ENCODE measurements around the gene BLOC1S6.

Gene BLOC1S6

DNA sequence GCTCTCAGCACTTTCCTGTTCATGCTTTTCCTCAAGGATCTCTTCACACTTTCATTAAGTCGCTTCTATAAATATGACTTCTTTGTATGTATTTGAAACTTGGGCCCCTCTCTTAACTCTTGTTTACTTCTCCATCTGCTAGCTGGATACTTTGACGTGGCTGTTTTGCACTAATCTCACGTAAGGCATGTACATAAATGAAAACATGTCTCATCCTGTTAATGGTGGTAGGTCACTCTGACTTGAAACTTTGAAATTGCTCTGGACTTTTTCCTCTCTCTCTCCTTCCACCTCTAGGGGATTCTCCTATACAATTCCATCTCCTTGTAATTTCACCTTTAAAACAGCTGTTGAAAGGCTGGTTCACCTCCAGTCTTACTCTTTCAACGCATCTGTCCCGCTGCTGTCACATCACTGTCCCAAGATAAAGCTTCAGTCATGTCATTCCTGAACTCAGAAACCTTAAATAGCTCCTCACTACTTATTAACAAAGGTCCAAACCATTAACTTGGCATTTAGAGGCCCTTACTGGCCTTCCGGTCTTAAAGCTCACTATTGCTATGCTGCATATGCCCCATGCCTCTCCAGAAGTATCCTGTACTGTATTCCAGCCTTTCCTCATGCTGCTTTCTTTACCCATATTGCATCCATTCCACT is 1.2 kb downstream of the BLOC1S6 start:
- DNase-seq (ENCODE audit: low read depth in 2 of 2), result no peak

DNA sequence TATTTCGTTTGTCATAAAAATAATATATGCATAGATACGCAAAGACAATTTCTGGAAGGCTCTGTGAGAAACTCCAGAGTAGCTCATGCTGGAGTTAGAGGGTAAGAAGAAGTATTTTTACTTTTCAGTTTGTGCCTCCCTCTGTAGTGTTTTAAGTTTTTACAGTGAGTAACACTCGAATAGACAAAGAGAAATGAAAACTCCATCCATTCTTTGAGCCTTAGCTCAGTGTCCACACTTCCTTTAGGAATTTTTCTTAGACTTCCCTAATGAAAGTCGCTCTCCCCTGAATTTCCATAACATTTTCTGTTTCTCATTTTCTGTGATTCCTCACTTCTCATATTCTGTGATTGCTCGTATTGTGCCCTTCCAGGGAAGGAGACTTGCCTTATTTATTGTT is 2.1 kb downstream of the BLOC1S6 start:
- no peak for DNase-seq (ENCODE audit: low read depth in 2 of 2)

DNA sequence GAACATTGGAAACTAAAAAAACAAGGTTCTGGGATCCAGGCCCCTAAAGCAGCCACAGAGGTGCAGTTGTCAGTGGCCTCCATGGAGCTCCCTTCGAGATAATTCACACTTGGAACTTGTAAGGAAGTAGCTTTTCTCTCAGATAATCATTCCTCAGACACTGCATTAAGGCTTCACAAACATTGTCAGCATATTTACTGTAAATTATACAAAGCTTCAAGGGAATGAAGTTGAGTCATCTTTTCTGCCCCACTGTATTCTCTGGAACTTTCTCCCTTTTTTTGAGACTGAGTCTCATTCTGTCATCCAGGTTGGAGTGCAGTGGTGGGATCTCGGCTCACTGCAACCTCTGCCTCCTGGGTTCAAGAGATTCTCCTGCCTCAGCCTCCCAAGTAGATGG is 7.1 kb downstream of the BLOC1S6 start:
- DNase-seq (ENCODE audit: low read depth in 2 of 2), result no peak

DNA sequence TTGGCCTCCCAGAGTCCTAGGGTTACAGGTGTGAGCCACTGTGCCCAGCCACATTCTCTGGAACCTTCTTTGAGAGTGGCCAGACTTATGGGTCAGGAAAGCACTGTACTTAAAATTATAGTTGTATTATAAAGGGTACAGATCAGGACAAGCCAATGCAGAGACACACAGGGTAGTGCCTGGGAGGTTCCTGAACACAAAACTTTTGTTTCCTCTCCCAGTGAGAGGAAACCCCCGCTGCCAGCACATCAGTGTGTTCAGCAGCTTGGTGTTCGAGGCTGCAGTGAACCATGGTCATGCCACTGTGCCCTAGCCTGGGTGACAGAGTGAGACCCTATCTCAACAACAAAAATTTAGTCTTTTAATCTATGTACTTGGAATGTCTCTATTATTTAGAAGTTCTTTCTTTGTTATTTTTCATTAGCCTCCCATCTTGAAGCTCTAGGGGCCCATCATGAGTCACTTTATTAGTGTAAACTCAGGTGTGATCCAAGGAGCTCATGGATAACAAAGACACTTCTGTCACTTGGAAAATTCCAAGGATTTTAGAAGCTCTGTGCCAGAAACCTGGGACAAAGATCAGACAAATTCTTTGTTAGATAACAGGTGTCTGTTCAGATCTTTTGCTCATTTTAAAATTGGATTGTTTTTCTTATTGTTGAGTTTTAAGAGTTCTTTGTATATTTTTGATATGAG is 7.8 kb downstream of the BLOC1S6 start:
- DNase-seq (ENCODE audit: low read depth in 2 of 2), result no peak

DNA sequence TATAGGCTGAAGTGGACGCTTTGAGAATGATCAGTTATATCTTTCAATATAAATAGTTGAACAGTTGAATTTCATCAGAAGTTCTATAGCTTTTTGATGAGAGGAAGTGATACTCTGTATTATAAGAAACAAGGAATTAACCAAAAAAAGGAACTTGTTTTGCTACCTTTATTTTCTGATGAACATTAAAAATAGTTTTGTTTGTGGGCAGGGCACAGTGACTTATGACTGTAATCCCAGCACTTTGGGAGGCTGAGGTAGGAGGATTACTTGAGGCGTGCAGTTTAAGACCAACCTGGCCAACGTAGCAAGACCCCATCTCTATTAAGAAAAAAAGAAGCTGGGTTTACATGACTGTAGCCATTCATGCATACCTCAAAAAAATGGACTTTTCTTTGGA is 16.7 kb downstream of the BLOC1S6 start:
- no peak for DNase-seq (ENCODE audit: low read depth in 2 of 2)

DNA sequence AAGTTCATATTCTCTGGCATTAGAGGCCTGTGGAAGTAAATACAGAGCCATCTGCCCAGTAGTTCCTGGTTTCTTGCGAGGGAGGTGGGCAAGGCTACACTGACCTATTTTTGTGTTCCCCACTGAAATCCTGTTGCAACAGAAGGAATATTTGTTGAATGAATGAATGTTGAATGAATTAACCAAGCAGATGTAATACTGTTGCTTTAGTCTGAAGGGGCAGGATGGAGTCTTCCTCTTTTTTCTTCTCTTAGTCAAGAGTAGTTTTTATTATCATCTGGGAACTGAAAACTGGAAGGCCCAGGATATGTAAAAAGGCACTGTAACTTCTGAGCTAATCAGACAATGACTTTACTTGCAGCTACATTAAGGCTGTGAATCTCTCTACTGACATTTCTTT is 17.1 kb downstream of the BLOC1S6 start:
- no peak for DNase-seq (ENCODE audit: low read depth in 2 of 2)

DNA sequence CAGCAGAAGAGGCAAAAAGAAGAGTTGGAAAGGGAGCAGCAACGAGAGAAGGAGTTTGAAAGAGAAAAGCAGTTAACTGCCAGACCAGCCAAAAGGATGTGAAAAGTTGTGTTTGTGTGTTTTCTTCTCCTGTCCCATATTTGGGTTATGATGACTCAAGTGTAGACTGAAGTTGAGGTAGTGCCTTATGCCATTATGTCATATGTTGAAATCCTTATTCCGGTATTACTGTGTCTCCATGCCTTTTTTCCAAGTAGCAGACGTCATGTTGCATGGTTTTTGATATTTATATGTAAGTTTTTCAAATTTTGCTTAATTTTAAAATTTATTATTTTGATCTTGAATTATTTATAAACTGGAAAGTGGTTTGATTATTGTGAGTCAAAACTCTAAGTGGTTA is 19.2 kb downstream of the BLOC1S6 start:
- DNase-seq (ENCODE audit: low read depth in 2 of 2), result no peak

DNA sequence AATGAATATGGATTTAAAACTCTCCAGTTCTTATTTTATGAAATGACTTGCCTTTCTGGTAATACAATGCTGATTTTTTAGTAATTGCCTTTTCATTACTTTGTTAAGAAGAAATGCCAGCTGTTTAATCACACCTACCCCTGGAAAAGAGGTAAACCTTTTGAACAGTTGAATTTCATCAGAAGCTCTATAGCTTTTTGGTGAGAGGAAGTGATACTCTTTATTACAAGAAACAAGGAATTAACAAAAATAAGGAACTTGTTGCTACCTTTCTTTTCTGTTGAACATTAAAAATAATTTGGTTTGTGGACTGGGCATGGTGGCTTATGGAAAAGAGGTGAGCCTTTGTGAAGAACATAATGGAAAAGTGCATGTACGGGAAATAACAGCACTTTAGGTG is 19.7 kb downstream of the BLOC1S6 start:
- no peak for DNase-seq (ENCODE audit: low read depth in 2 of 2)

DNA sequence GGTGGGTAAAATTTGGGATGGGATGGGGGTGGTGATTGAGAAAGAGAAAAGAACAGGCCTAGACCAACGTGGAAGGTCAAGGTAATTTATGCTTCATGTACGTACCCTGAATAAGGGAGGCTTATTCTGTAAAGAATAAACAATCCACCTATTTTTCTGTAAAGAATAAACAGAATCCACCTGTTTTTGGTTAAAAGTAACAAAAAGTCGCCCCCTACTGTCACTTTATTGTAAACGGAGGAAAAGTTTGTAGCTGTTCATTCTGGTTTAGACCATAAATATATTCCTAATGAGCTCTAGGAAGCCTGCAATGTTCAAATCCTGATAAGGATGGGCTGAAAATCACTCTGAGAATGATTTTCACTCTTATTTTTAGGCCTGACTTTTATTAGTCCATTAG is 24.1 kb downstream of the BLOC1S6 start:
- no peak for DNase-seq (ENCODE audit: low read depth in 2 of 2)

DNA sequence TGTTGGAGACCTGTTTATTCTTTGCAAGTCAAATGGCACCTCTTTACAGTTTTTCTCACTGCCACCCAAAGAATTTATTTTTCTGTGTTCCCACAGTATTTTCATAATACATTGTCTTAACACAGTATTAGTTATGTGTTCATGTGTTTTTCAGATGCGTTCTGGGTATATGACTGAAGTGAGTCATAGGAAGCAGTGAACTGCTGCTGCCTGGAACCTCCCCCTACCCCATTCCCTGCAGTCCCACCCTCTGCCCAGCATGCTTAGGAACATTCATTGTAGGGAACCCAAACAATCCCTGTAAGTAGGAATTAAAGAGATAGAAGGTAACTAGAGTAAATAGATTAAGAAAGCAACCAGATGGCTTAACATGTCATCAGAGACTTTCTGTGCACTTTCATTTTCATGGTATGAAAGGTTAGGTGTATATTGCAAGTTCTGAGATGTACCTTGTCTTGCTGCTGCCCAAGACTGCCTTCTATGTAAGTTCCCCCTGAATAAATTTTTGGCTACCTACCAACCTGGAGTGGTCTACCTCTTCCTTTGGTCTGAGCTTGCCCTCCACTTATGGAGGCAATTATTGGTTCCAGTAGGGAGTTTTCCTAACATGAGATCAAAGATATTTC is 25.7 kb downstream of the BLOC1S6 start:
- DNase-seq (ENCODE audit: low read depth in 2 of 2), result no peak

DNA sequence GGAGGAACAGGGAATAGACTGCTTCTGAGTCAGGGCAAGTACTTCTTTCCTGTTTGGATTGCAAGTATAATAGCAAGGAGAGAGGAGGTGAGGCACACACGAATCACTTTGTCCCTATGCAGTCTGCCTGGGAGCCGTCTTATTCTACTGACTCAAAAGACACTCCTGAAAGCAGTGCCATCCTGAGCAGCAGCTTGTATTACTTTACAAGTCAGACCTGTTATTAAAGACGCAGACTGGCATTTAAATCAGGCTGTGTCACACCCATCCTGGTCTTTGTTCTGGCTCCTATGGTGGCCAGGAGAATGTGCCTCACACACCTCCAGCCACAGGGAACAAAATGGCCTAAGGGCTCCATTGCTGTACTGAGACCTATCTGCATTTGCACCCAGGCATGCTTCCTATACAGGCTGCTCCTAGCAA is 29.7 kb downstream of the BLOC1S6 start:
- DNase-seq (ENCODE audit: low read depth in 2 of 2), result no peak

DNA sequence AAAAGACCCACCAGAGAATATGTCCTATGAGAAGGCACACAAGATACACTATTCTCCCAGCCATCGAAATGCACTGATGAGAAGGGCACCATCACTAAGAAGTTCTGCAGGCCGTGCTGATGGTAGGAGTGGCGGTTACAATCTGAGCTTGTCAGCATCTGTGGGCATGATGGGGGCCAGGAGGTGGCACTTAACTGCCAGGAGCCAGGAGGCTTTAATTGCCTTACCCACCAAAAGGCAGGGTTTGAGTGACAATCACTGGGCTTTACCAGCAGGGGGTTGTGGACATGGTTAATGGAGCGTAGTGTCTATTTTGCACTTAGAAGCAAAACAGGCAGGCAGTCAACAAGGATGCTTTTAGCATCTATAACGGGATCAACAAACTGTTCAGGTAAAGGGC is 31.6 kb downstream of the BLOC1S6 start:
- DNase-seq (ENCODE audit: low read depth in 2 of 2), result no peak

DNA sequence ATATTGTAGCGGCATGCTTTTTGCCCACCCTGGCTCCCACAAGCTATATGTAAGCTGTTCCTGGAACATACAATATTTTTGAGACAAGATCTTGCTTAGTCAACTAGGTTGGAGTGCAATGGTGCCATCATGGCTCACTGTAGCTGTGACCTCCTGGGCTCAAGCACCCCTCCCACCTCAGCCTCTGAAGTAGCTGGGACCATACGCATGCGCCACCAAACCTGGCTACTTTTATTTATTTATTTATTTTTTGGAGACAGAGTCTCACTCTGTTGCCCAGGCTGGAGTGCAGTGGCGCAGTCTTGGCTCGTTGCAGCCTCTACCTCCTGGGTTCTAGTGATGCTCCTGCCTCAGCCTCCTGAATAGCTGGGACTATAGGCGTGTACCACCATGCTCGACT is 41.0 kb downstream of the BLOC1S6 start:
- no peak for DNase-seq (ENCODE audit: low read depth in 2 of 2)

DNA sequence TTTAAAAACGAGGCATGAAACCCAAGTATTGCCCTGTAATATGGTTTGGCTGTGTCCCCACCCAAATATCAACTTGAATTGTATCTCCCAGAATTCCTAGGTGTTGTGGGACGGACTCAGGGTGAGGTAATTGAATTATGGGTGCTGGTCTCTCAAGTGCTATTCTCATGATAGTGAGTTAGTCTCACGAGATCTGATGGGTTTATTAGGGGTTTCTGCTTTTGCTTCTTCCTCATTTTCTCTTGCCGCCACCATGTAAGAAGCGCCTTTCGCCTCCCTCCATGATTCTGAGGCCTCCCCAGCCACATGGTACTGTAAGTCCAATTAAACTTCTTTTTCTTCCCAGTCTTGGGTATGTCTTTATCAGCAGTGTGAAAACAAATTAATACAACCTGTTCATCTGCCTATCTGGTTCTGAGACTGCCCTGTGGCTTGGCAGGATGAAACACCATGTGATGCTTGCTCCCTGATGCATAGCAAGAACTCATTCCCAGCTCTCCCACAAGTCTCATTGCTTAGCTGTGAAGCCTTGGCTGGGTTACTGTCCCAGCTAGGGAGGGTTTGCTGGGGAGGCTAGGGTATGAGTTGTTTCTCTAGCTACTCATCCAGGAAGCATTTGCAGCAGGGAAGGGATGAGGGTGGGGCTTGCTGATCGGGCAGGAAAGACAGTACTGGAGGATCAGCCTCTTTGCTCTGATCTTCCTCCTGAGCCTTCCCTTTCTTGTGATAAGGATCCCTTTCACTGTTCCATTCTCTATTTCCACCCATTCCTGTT is 43.9 kb downstream of the BLOC1S6 start:
- DNase-seq (ENCODE audit: low read depth in 2 of 2), result no peak

DNA sequence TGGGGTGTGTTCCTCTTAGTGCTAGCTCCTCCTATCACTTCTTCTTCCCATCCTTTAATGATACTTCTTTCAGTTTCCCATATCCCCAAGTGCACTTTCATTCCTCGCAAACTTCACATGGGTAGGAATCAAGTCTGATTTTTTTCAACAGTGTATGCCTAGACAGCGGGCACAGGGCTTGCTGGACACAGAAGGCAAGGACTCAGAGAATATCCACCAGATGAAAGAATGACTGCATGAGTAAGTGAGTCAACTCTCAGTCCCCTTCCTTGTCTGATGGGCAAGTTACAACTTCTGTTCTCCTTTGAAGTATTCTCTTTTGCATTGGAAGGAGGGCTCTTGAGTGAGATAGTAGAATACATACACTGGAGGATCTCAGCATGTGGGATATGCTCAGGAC is 44.6 kb downstream of the BLOC1S6 start:
- no peak for DNase-seq (ENCODE audit: low read depth in 2 of 2)

DNA sequence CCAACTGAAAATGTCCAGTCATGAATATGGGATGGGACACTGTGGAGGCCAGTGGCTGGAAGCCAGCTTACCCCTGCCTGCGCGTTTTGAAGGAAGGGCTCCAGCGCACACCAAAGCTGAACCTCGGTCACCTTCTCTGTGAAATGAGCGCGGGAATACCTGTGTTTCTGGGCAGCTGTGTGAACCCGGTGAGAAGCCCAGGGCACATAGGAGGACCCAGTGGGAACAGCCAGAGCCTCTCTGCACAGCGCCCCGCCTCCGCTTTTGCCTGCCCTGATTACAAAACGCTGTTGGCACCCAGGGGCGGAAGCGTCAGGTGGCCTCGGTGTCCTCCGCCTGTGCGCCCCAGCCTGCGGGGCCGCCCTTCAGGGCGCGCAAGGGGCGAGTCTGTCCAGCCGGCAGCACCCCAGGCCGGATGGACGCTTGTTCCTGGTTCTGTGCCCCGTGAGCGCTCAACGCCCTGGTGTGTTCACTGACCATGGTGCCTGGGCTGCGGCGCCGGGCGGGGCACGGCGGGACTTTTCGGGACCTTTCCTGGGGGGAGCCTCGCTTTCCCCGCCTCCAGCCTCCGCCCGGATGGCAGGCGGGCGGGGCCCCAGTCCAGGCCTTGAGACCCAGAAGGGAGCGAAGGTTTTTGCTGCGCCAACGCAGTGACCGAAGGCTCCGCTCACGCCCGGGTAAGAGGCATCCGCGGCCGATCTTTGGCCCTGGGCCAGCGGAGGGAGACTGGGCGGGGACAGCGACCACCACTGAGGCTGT is 47.4 kb downstream of the BLOC1S6 start, which contains the start of gene SQOR:
Gene SQOR (plus strand): TSS at position 598 of the 759 bp plus-strand sequence. CDS start 23,895 bp downstream, outside the sequence.
- peak; percentile 46 to 52 for DNase-seq (ENCODE audit: low read depth in 2 of 2)

DNA sequence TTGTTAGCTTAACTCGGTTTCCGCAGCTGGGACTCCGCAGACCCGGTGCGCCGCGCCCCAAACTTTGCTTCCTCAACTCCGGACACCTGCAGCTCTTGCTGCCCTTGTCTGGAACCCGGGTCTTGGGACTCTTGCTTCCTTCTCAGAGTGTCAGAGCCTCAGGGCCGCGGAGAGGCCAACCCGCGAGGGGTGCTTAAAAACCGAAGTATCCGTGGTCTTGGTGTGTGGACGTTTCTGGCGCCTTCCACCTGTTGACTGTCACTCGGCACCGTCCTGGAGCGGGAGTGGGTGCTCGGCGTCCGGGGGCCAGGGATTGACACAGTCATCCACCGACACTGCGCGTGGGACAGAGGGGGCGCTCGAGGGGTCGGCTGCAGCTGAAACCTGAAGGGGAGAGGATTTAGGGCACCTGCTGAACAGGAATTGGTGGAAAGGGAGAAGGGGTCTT is 48.0 kb downstream of the BLOC1S6 start:
- DNase-seq (ENCODE audit: low read depth in 2 of 2), result peak; percentile 25 to 45

DNA sequence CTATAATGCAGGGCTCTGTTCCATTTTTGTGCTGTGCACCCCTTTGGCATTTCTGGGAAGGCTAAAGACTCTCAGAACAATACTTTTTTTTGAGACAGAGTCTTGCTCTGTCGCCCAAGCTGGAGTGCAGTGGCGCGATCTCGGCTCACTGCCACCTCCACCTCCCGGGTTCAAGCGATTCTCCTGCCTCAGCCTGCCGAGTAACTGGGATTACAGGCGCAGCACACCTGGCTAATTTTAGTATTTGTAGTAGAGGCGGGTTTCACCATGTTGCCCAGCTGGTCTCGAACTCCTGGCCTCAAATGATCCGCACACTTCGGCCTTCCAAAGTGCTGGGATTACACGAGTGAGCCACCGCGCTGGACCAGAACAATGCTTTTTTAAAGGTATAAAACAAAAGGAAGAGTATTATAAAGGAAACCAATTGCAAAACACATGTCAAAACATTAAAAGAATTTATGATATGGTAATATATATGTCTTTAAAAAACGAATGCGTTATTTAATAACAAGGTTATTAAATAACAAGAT is 48.6 kb downstream of the BLOC1S6 start:
- no peak for DNase-seq (ENCODE audit: low read depth in 2 of 2)

DNA sequence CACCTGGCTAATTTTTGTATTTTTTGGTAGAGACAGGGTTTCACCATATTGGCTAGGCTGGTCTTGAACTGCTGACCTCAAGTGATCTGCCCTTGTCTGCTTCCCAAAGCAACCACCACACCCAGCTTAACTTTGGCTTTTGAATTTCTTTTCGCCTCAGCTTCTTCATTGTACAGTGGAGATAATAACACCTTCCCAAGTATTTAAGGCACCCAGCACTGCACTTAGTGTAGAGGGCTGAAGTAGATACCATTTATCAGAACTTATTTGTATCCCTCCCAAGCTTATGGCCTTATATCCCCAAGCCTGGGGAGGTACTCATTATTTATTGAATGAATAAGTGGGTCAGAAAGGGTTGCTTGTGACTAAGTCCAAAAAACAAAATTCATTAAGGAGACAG is 50.0 kb downstream of the BLOC1S6 start:
- no peak for DNase-seq (ENCODE audit: low read depth in 2 of 2)

DNA sequence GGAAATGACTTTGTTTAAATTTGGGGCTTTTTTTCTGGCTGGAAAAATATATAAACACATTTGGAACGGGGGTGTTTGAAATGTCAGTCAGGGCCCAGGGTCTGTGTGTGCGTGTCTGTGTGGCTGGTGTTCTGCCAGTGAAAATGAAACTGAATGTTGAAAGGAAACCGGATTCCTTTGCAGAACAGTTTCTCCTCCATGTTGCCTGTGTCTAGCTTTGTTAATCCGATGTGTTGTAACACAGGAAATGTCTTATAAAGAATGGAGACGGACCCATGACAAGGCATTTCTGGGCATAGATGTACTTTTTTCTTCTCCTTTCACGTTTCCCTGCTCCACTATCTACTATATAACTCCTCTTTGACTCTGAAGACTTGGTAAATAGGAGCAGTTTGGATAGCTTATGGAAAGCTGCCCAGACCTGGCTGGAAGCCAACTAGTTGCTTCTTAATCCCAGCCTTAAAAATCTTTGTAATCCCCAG is 50.4 kb downstream of the BLOC1S6 start:
- peak; percentile 23 to 26 for DNase-seq (ENCODE audit: low read depth in 2 of 2)

DNA sequence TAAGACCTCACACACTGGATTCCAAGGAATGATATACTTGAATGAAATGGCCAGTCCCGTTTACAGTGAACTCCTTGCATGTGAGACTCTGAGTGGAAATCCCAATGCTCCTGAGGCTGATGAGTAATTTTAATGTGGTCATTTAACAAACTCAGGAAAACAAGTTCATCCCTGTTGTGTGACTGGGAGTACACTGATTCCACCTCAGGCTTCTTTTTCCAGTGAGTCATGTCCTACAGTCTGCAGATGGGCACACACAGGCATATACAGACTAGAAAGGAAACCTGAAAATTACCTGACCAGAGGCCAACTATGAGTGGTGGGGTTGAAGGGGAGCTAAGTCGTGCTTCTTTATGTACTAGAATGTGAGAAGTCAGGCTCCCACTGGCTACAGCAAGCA is 53.4 kb downstream of the BLOC1S6 start:
- DNase-seq (ENCODE audit: low read depth in 2 of 2), result no peak
